HL-60 (cell line): ENCODE measurements around the gene SMIM17.

Experiments used
- POLR2AphosphoS5 ChIP-seq: IDR thresholded peaks from 2 replicates; pipeline ENCODE4 v1.6.1; 2012; ENCODE audit warnings: low read depth
- TF ChIP-seq, protein P1 (sequence below): IDR thresholded peaks from one replicate; pipeline ENCODE4 v1.5.1; 2011; ENCODE audit warnings: low read length, control low read depth, inconsistent platforms; ENCODE audit not compliant: insufficient read depth
- TF ChIP-seq, protein P2 (sequence below): IDR thresholded peaks from 2 replicates; pipeline ENCODE4 v1.6.1; 2012; ENCODE audit warnings: low read depth; ENCODE audit not compliant: insufficient replicate concordance

DNA sequence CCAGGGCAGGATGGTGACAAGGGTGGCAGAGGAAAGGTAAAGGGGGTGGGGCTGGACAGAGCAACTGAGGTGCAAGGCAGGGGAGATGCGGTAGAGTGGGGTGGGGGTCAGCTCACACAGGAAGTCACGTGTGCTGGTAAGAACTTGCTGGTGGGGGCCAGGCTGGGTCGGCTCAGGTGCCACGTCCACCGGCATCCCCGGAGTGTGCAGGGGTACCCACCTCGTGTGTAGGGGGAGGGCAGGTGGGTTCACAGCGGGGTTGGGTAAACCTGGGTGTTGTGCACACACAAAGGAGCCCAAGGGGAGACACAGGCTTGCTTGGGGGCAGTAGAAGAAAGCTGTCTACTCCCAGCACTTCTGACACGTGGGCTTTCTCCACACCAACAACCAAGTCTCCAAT, 25.7 kb downstream of the SMIM17 start:
- TF ChIP-seq, protein P1, sequence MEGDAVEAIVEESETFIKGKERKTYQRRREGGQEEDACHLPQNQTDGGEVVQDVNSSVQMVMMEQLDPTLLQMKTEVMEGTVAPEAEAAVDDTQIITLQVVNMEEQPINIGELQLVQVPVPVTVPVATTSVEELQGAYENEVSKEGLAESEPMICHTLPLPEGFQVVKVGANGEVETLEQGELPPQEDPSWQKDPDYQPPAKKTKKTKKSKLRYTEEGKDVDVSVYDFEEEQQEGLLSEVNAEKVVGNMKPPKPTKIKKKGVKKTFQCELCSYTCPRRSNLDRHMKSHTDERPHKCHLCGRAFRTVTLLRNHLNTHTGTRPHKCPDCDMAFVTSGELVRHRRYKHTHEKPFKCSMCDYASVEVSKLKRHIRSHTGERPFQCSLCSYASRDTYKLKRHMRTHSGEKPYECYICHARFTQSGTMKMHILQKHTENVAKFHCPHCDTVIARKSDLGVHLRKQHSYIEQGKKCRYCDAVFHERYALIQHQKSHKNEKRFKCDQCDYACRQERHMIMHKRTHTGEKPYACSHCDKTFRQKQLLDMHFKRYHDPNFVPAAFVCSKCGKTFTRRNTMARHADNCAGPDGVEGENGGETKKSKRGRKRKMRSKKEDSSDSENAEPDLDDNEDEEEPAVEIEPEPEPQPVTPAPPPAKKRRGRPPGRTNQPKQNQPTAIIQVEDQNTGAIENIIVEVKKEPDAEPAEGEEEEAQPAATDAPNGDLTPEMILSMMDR, result no peak
- TF ChIP-seq, protein P2, sequence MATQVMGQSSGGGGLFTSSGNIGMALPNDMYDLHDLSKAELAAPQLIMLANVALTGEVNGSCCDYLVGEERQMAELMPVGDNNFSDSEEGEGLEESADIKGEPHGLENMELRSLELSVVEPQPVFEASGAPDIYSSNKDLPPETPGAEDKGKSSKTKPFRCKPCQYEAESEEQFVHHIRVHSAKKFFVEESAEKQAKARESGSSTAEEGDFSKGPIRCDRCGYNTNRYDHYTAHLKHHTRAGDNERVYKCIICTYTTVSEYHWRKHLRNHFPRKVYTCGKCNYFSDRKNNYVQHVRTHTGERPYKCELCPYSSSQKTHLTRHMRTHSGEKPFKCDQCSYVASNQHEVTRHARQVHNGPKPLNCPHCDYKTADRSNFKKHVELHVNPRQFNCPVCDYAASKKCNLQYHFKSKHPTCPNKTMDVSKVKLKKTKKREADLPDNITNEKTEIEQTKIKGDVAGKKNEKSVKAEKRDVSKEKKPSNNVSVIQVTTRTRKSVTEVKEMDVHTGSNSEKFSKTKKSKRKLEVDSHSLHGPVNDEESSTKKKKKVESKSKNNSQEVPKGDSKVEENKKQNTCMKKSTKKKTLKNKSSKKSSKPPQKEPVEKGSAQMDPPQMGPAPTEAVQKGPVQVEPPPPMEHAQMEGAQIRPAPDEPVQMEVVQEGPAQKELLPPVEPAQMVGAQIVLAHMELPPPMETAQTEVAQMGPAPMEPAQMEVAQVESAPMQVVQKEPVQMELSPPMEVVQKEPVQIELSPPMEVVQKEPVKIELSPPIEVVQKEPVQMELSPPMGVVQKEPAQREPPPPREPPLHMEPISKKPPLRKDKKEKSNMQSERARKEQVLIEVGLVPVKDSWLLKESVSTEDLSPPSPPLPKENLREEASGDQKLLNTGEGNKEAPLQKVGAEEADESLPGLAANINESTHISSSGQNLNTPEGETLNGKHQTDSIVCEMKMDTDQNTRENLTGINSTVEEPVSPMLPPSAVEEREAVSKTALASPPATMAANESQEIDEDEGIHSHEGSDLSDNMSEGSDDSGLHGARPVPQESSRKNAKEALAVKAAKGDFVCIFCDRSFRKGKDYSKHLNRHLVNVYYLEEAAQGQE, result no peak
- TF ChIP-seq POLR2AphosphoS5, result no peak
